GM21737 (cell line): Measurements from ENCODE around the gene RXRA.

Experiments used
- ATAC-seq: cut with Tn5 transposase; IDR thresholded peaks from one replicate; pipeline ENCODE4 v1.9.1; 2021; ENCODE audit warnings: mild to moderate bottlenecking, moderate library complexity; ENCODE audit not compliant: unreplicated experiment

RXRA gene

GRCh38 chr9:134379831-134380365, 53.6 kb downstream of the RXRA start:
- ATAC-seq, result no peak

- no peak for ATAC-seq
Measured at GRCh38 chr9:134380542-134381271, 54.5 kb downstream of the RXRA start.

- ATAC-seq, result no peak
Measured at GRCh38 chr9:134381272-134381661, 55.0 kb downstream of the RXRA start.

- ATAC-seq, result no peak
Measured at GRCh38 chr9:134381671-134382516, 55.6 kb downstream of the RXRA start.

- ATAC-seq, result no peak
Measured at GRCh38 chr9:134382733-134383132, 56.5 kb downstream of the RXRA start.

- ATAC-seq, result no peak
Measured at GRCh38 chr9:134383148-134383547, 56.9 kb downstream of the RXRA start.

GRCh38 chr9:134384811-134385479, 58.7 kb downstream of the RXRA start:
- no peak for ATAC-seq

- ATAC-seq, result no peak
Measured at GRCh38 chr9:134385915-134386314, 59.7 kb downstream of the RXRA start.

GRCh38 chr9:134386951-134387831, 60.9 kb downstream of the RXRA start:
- ATAC-seq, result no peak

- no peak for ATAC-seq
Measured at GRCh38 chr9:134388289-134388808, 62.1 kb downstream of the RXRA start.

- no peak for ATAC-seq
Measured at GRCh38 chr9:134388976-134389375, 62.7 kb downstream of the RXRA start.

GRCh38 chr9:134389642-134390041, 63.4 kb downstream of the RXRA start:
- no peak for ATAC-seq

GRCh38 chr9:134390537-134390936, 64.3 kb downstream of the RXRA start:
- ATAC-seq, result peak; percentile 23

- ATAC-seq, result no peak
Measured at GRCh38 chr9:134390947-134391318, 64.7 kb downstream of the RXRA start.

GRCh38 chr9:134391319-134392231, 65.3 kb downstream of the RXRA start:
- peak; percentile 47 for ATAC-seq

- ATAC-seq, result no peak
Measured at GRCh38 chr9:134392900-134393299, 66.6 kb downstream of the RXRA start.

GRCh38 chr9:134393582-134394280, 67.5 kb downstream of the RXRA start:
- no peak for ATAC-seq

GRCh38 chr9:134395002-134395517, 68.8 kb downstream of the RXRA start:
- ATAC-seq, result no peak
